Adrenal gland (tissue), 12 donors: ENCODE data around the gene PHETA1. TPM values are rescaled to one million over a fixed set of nuclear protein-coding genes. Genes with fewer than 3 reads are reported as not detected.

Experiments
- DNase-seq, 7 donors: peaks; one replicate each; pipeline ENCODE4 v3.0.0-alpha.2; 2019 to 2020
- H3K27ac ChIP-seq, 5 donors: fragments of 200-600 bp; sonication (generic) in 4 of 5; 1 replicate in 3 of 5; 2 replicates in 2 of 5; pipeline versions ENCODE4 v1.5.1 to v1.8.0; 2016 to 2020; ENCODE audit warnings: mild to moderate bottlenecking in 1 of 5
- H3K27me3 ChIP-seq: fragments of 200-600 bp; 2 replicates; pipeline ENCODE4 v1.8.0; 2021
- H3K36me3 ChIP-seq, 2 donors: fragments of 200-600 bp; replicated peaks in 1 of 2; 1 replicate in 1 of 2; 2 replicates in 1 of 2; pipeline versions ENCODE4 v1.5.1 to v1.8.0; 2018 to 2022
- H3K4me1 ChIP-seq, 2 donors: fragments of 200-600 bp; replicated peaks in 1 of 2; 1 replicate in 1 of 2; 2 replicates in 1 of 2; pipeline versions ENCODE4 v1.5.1 to v1.8.0; 2018 to 2021
- H3K4me3 ChIP-seq, 4 donors: fragments of 200-600 bp; sonication (generic) in 3 of 4; one replicate each; pipeline ENCODE4 v1.5.1; 2016 to 2018
- H3K9me3 ChIP-seq, 3 donors: fragments of 200-600 bp; sonication (generic) in 1 of 3; replicated peaks in 1 of 3; 1 replicate in 2 of 3; 2 replicates in 1 of 3; pipeline versions ENCODE4 v1.5.1 to v1.8.0; 2016 to 2021
- POLR2A ChIP-seq, 2 donors: fragments of 450-650 bp; IDR thresholded peaks; one replicate each; pipeline ENCODE4 v1.6.1; 2017; ENCODE audit warnings: antibody characterized with exemption in 2 of 2, mild to moderate bottlenecking in 2 of 2, moderate library complexity in 1 of 2
- WGBS, 4 donors: extraction: QIAGEN DNeasy Blood & Tissue Kit in 2 of 4; methylation state at CpG; one replicate each; pipeline versions ENCODE4 v1.1.5 to v1.1.7; 2013 to 2017; 5-methylcytosine and 5-hydroxymethylcytosine counted together
- intact Hi-C, 2 donors: fragments of 100-400 bp; cut with DNase I; formaldehyde crosslinking; loops; one replicate each; pipeline versions ENCODE4 v1.14.1 to v1.15.0; 2022 to 2023
- polyA plus RNA-seq, 3 donors: library from polyadenylated mRNA; stranded (reverse); fragments of 200-250 nt in 2 of 3; fragments of 350-450 nt in 1 of 3; fragmentation: Illumina TruSeq in 1 of 3; extraction: RNeasy Lipid Tissue Mini Kit (QIAGEN cat#74804) in 1 of 3; gene quantifications; one replicate each; pipeline ENCODE4 v1.2.3, GENCODE V29; 2013 to 2014
- total RNA-seq, 9 donors: library from RNA; depleted of rRNA in 4 of 9; stranded (reverse); fragments of >200 nt in 4 of 9; fragments of 120-200 nt in 1 of 9; fragmentation: NEBNext Ultra II Directional in 1 of 9; extraction: Animal tissue kit (Norgen Biotek cat#: 25700) in 1 of 9; gene quantifications; one replicate each; pipeline versions ENCODE4 v1.1.0 to v1.2.4, GENCODE V29; 2013 to 2023
- TF ChIP-seq, protein P1 (sequence below), 6 experiments: fragments of 450-650 bp in 4 of 6; fragments of 200-600 bp in 2 of 6; sonication (generic) in 1 of 6; IDR thresholded peaks; 1 replicate in 5 of 6; 2 replicates in 1 of 6; pipeline versions ENCODE4 v1.5.1 to v1.8.0; 2016 to 2021; ENCODE audit warnings: antibody characterized with exemption in 6 of 6, mild to moderate bottlenecking in 2 of 6, moderate library complexity in 1 of 6
- donor health status: healthy with polysubstance abuse.
- donor health status: Bipolar disorder and iron deficiency.
- donor health status: DM: yes; HTN: yes; CAD: no.
- donor health status: DM: no; HTN: no; CAD: no.
- donor health status: DM: no; HTN: no; CAD: no.
- donor health status: DM: yes; HTN: yes; CAD: no.

The PHETA1 gene
- total and polyA plus RNA-seq, 12 donors = 3.6 to 37.4 (median 20.1) TPM

GRCh38 chr12:111409780-111410430, 41.0 kb upstream of the PHETA1 start:
- Histone ChIP-seq H3K36me3 (no peaks in the 10 kb centered on the region), H3K27me3 (no peaks in the 10 kb centered on the region), H3K4me3 (peak overlapping the region in 1 of 4 donors; percentile 36), H3K9me3 (no peaks in the 10 kb centered on the region), H3K27ac (peak overlapping the region in 4 of 5 donors; percentile 60 to 97 (median 76)), H3K4me1 (peaks cover 22 to 71% of the 10 kb centered on the region in 2 donors)
- TF ChIP-seq, protein P1, sequence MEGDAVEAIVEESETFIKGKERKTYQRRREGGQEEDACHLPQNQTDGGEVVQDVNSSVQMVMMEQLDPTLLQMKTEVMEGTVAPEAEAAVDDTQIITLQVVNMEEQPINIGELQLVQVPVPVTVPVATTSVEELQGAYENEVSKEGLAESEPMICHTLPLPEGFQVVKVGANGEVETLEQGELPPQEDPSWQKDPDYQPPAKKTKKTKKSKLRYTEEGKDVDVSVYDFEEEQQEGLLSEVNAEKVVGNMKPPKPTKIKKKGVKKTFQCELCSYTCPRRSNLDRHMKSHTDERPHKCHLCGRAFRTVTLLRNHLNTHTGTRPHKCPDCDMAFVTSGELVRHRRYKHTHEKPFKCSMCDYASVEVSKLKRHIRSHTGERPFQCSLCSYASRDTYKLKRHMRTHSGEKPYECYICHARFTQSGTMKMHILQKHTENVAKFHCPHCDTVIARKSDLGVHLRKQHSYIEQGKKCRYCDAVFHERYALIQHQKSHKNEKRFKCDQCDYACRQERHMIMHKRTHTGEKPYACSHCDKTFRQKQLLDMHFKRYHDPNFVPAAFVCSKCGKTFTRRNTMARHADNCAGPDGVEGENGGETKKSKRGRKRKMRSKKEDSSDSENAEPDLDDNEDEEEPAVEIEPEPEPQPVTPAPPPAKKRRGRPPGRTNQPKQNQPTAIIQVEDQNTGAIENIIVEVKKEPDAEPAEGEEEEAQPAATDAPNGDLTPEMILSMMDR (IDR thresholded peaks at IDR 0.05) = peak in 2 of 6 experiments; percentile 5 to 23
- TF ChIP-seq POLR2A (IDR thresholded peaks at IDR 0.05) = no peak
- DNase-seq = peak; percentile 51 to 87 (median 63)
- intact Hi-C loops = loop anchor here (5.0 kb wide), 2 partner anchors 37 to 42 kb away; no protein-coding TSS in a partner anchor
- WGBS, 4 donors = 34 to 54% (median 52%) methylated on average over 4 to 14 of the region's 14 CpGs

DNA sequence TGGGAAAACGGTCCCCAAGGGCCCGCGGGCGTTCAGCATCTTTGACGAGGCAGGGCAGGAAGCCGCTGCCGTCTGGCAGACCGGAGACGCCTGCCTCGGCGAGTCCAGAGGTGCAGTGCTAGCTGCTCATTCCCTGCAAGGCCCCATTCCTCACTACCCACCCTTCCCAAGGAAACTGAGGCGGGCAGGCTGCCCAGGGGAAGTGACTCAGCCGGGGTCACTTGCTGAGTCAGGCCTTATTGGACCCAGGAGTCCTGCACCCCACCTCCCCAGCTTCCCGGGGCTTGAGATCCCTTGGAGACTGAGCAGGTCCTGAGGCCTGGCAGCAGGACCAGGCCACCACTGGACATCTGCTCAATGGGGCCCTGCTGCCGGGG, 40.5 kb upstream of the PHETA1 start:
- peaks cover 22 to 75% of the 10 kb centered on the region in 2 donors for H3K4me1 ChIP-seq
- H3K27me3 ChIP-seq = no peaks in the 10 kb centered on the region
- H3K36me3 ChIP-seq = no peaks in the 10 kb centered on the region
- intact Hi-C loops = loop anchor here (5.0 kb wide), 2 partner anchors 38 to 43 kb away; no protein-coding TSS in a partner anchor
- H3K9me3 ChIP-seq = no peaks in the 10 kb centered on the region
- WGBS, 4 donors = 38 to 80% (median 55%) methylated on average over 3 to 15 of the region's 15 CpGs
- DNase-seq = peak in 4 of 7 donors; percentile 32 to 73 (median 56)
- peak overlapping the region in 1 of 4 donors; percentile 36 for H3K4me3 ChIP-seq
- no peak for TF ChIP-seq POLR2A (IDR thresholded peaks at IDR 0.05)
- TF ChIP-seq, protein P1 (IDR thresholded peaks at IDR 0.05) = no peak
- H3K27ac ChIP-seq = peak overlapping the region in 4 of 5 donors; percentile 21 to 97 (median 76)

GRCh38 chr12:111408686-111409402, 39.9 kb upstream of the PHETA1 start:
- H3K4me3 ChIP-seq = peak overlapping the region in 1 of 4 donors; percentile 87

GRCh38 chr12:111408116-111408440, 39.2 kb upstream of the PHETA1 start:
- H3K36me3 ChIP-seq = no peaks in the 10 kb centered on the region
- peak overlapping the region in 1 of 4 donors; percentile 87 for H3K4me3 ChIP-seq
- H3K9me3 ChIP-seq = no peaks in the 10 kb centered on the region
- H3K27ac ChIP-seq = peak overlapping the region in 3 of 5 donors; percentile 79 to 97 (median 84)
- no peak for DNase-seq
- H3K4me1 ChIP-seq = peaks cover 12 to 70% of the 10 kb centered on the region in 2 donors
- WGBS, 4 donors = 47 to 71% (median 63%) methylated on average over 1 of the region's 1 CpG
- no peaks in the 10 kb centered on the region for H3K27me3 ChIP-seq
- TF ChIP-seq POLR2A (IDR thresholded peaks at IDR 0.05) = no peak
- TF ChIP-seq, protein P1 (IDR thresholded peaks at IDR 0.05) = no peak
- intact Hi-C loops = loop anchor here (5.0 kb wide), 2 partner anchors 39 to 44 kb away; no protein-coding TSS in a partner anchor

More at GRCh38 chr12:111408686-111409402, 39.9 kb upstream of the PHETA1 start:
- H3K9me3 ChIP-seq = no peaks in the 10 kb centered on the region
- no peaks in the 10 kb centered on the region for H3K36me3 ChIP-seq
- H3K27ac ChIP-seq = peak overlapping the region in 3 of 5 donors; percentile 21 to 97 (median 84)
- TF ChIP-seq, protein P1 (IDR thresholded peaks at IDR 0.05) = no peak
- TF ChIP-seq POLR2A (IDR thresholded peaks at IDR 0.05) = no peak
- WGBS, 4 donors = 78 to 100% (median 88%) methylated on average over 2 to 4 of the region's 4 CpGs
- intact Hi-C loops = loop anchor here (5.0 kb wide), 2 partner anchors 38 to 43 kb away; no protein-coding TSS in a partner anchor
- peaks cover 19 to 70% of the 10 kb centered on the region in 2 donors for H3K4me1 ChIP-seq
- no peak for DNase-seq
- no peaks in the 10 kb centered on the region for H3K27me3 ChIP-seq
